CD4-positive, alpha-beta T cell treated with Interleukin-21 for 1 hour (primary cell): ENCODE measurements around the gene FCHO1.
A peak's percentile ranks its signal among the peaks of the same experiment; 100 is the strongest.
"Not testable (repeated sequence)": the region's sequence is repeated elsewhere in the genome, so short reads cannot be mapped to it uniquely, and the experiment has no call there.

Experiments
- DNase-seq: peaks from one replicate; pipeline ENCODE4 v3.0.0-alpha.2; 2020

The FCHO1 gene

DNA sequence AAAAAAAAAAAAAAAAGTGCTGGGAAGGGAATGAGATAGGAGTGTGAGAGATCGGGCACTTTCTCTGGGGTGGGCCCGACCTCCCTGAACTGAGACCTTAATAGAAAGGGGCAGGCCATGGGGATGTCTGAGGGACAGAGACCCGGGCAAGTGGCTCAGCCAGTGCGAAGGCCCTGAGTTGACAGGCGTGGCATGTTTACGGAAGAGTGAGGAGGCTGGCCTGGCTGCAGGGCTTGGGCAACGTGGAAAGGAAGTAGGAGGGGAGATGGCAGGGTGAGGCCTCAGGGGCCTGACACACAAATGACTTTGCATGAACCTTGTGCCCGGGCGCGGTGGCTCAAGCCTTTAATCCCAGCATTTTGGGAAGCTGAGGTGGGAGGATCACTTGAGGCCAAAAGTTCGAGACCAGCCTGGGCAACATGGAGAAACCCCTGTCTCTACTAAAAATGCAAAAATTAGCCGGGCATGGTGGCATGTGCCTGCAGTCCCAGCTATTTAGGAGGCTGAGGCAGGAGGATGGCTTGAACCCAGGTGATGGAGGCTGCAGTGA, 13.9 kb downstream of the FCHO1 start:
- no peak for DNase-seq

- peak; percentile 46 for DNase-seq
Measured at GRCh38 chr19:17766543-17767131, 15.4 kb downstream of the FCHO1 start.

DNA sequence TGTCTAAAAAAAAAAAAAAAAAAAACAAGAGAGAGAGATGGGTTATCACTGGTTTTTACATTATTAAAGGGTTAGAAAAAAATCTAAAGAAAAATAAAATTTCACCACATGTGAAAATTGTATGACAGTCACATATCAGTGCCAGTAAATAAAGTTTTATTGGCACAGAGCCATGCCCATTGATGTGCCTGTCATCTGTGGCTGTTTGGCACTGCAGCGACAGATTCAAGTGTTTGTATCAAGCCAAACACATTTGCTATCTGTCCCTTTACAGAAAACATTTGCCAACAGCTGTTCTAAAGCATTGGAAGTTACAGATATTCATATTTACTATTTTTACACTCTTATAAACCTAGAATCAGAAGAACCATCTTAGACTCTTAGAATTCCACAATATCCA, 16.3 kb downstream of the FCHO1 start:
- DNase-seq: no peak

DNA sequence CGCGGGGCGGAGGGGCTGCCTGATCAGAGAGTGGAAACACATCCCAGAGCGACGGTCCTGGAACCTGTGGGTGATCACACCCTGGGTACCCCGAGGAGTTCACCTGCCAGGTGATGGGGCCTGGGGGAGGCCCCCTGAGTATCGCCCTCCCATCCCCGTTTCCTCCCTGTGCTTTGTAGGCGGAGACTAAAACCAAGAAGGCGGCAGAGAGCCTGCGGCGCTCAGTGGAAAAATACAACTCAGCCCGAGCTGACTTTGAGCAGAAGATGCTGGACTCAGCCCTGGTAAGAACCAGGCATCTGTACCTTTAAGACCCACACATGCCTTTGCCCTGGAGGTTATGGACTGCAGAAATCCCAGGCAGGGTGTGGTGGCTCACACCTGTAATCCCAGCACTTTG, 19.3 kb downstream of the FCHO1 start:
- no peak for DNase-seq

DNA sequence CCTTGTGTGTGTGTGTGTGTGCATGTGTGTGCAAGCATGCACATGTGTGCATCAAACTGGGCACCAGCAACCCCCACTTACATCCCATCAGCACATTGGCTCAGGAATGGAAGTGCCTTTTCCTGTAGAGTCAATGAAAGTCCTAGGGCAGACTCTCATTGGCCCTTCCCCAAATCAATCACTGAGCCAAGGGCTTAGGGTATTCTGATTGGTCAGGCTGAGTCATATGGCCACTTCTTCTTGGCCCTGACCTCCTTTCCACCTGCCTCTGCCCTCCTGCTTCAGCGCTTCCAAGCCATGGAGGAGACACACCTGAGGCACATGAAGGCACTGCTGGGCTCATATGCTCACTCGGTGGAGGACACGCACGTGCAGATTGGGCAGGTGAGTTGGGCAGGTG, 20.9 kb downstream of the FCHO1 start:
- no peak for DNase-seq

- DNase-seq: peak; percentile 39
Measured at GRCh38 chr19:17775245-17775927, 24.1 kb downstream of the FCHO1 start.

GRCh38 chr19:17775991-17776803, 24.9 kb downstream of the FCHO1 start:
- no peak for DNase-seq

GRCh38 chr19:17777840-17778239, 26.6 kb downstream of the FCHO1 start:
- not testable (repeated sequence) for DNase-seq

DNA sequence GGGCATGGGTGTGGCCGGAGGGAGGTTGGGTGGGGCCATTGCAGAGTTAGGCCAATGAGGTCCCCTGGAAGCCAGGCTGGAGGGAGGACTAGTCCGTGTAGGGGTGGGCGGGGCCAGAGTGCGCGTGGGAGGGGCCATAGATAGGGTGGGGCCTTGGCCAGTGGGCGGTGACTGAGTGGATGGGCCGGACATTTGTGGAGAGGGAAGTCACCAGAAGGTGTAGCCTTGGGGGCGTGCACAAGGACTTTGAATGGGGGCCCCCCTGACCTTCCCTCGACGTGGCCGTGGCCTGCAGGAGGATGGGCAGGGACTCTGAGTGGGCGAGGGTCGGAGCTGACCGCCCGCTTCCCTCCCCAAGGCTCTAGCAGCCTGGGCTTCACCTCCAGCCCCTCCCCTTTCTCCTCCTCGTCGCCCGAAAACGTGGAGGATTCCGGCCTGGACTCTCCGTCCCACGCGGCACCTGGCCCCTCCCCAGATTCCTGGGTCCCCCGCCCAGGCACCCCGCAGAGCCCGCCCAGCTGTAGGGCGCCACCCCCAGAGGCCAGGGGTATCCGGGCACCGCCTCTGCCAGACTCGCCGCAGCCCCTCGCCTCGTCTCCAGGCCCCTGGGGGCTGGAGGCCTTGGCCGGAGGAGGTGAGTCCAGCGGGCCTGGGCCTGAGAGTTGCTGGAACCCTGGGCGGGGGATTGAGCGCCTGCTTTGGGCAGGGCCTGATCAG, 27.1 kb downstream of the FCHO1 start:
- DNase-seq: peak; percentile 53

- DNase-seq: no peak
Measured at GRCh38 chr19:17778968-17779929, 28.0 kb downstream of the FCHO1 start.

- no peak for DNase-seq
Measured at GRCh38 chr19:17780781-17781180, 29.5 kb downstream of the FCHO1 start.

DNA sequence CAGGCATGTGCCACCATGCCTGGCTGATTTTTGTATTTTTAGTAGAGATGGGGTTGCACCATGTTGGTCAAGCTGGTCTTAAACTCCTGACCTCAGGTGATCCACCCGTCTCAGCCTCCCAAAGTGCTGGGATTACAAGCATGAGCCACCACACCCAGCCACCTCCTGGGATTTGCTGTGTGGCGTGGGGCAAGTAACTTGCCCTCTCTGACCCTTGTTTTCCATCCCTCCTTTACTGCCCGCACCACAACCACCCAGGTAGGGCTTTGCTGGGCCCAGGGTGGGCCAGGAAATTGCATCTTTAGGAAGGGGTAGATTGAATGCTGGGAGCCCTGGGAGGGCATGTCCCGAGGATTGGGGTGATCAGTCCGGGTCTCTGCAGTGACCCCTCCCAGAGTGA, 32.4 kb downstream of the FCHO1 start:
- DNase-seq: not testable (repeated sequence)

DNA sequence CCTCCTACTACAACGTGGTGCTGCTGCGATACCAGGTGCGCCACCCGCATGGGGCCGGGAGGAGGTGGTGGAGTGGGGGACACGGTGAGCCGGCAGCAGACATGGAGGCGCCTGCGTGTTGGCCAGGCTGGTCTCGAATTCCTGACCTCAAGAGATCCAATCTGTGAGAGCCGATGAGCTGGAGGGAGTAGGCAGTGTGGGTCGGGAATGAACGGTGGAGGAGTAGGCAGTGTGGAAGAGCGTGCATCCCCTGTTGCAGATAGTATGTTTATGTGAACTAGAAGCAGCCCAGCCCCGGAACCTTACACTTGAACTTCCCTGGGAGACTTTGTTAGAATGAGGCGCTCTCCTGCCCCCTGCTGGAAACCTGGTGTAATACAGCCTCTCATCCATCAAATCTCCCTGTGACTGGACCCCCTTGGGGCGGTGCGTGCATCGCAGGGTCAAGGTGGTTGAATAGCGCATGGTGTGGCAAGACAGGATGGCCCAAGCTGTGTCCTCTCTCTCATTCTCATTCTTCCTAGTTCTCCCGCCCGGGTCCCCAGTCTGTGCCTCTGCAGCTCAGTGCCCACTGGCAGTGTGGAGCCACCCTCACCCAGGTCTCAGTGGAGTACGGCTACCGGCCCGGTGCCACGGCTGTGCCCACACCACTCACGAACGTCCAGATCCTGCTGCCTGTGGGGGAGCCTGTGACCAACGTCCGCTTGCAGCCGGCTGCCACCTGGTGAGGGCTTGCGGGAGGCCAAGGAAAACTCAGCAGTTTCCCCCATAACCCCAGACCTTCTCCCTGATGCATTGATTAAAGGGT, 33.1 kb downstream of the FCHO1 start:
- DNase-seq: peak; percentile 75

DNA sequence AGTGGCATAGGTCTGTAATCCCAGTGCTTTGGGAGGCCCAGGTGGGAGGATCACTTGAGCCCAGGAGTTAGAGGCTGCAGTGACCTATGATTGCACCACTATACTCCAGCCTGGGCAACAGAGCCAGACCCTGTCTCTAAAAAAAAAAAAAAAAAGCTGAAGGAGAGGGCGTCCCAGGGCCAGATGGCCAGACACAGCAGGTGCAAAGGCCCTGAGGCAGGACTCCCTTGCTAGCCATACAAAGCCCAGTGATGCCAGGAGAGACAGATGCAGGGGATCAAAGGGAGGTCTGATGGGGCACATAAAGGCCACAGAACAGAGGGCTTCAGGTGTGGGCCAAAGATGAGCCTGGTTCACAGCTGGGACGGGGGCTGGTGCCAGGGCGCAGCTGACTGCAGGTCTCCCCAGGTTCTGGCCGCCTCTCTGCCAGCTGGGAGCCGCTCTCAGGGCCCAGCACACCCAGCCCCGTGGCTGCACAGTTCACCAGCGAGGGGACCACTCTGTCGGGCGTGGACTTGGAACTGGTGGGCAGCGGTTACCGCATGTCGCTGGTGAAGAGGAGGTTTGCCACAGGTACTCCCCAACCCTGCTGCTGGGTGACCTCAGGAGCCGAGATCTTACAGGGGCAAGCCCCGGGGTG, 36.1 kb downstream of the FCHO1 start:
- DNase-seq: no peak

GRCh38 chr19:17788632-17789031, 37.4 kb downstream of the FCHO1 start:
- no peak for DNase-seq

DNA sequence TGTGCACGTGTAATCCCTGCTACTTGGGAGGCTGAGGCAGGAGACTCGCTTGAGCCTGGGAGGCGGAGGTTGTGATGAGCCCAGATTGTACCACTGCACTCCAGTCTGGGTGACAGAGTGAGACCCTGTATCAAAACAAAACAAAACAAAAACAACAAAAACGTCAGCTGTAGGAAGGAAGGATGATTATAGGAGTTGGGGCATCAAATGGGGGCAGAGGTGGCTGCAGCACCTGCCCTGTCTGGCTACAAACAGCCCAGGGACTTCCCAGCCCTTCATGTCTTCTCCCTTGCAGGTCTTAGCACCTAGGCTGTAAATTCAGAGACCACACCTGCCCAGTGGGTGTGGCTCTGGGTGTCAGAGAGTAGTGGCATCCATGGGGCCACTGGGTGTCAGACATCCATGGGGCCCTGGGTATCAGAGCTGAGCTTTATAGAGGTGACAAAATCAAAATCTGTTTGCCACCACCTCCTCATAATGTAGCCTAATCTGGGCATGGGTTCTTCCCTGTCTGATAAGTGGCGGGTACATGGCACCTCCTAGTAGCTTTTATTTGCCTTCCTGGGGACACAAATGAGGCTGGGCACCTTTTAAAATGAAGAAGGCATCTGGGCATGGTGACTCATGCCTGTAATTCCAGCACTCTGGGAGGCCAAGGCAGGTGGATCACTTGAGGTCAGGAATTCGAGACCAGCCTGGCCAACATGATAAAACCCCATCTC, 38.9 kb downstream of the FCHO1 start:
- DNase-seq: peak; percentile 31

DNA sequence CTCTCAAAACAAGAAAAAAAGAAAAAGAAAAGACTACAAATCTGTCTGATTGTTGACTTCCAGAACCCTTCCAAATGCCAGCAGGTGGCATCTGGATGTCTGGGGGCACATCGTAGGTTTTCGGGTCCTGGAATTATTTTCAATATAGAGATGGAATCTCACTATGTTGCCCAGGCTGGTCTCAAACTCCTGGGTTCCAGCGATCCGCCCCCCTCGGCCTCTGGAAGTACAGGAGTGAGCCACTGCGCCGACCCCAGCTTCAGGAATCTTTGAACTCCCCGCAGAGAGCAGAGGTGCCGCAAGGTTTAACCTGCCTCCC, 43.1 kb downstream of the FCHO1 start:
- no peak for DNase-seq

DNA sequence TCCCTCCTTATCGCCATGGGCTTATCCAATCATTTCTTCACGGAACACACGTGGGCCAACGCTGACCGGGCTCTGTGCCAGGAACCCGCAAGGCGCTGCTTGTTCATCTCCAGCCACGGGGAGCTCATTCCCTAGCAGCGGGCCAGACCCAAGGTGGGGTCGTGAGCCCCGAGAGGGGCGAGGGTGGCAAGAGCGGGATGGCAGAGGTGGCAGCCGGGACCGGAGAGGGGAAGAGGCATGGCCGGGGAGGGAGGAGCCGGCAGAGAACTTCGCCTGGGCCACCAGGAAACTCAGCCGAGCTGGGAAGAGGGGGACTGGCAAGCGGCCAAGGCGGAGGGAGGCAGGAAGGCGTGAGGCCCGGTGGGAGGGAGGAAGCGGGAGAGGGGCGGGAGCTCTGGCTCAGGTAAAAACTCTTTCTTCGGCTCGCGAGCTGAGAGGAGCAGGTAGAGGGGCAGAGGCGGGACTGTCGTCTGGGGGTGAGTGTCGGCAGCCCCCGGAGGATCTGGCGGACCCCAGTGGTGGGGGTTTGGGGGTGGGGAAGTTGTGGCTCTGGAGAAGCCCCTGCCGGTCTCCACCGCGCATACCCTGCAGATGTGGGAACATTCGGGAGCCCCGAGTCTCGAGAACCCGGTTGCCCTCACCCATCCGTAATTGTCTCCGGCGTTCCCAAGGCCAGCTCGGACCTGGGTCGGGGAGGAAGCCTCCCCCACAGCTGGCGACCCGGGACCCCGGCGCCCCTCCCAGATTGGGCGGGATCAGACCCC, 43.6 kb downstream of the FCHO1 start, which contains the start of gene B3GNT3:
TSS of gene B3GNT3 (plus strand) at position 408 of the 764 bp plus-strand sequence. CDS start 12,670 bp downstream, outside the sequence.
- DNase-seq: no peak

GRCh38 chr19:17795495-17795856, 44.2 kb downstream of the FCHO1 start:
- DNase-seq: no peak
